Fibroblast of villous mesenchyme (primary cell): ENCODE measurements around the gene PARD3. TPM values are rescaled to one million over a fixed set of nuclear protein-coding genes. Genes with fewer than 3 reads are reported as not detected.
"Not testable (repeated sequence)": the region's sequence is repeated elsewhere in the genome, so short reads cannot be mapped to it uniquely, and the experiment has no call there.

Source experiments
- DNase-seq: peaks from one replicate; pipeline ENCODE4 v3.0.0-alpha.2; 2010; ENCODE audit warnings: low read depth
- H3K4me3 ChIP-seq: 2 replicates; pipeline ENCODE4 v1.5.1; 2011; ENCODE audit warnings: low read depth, mild to moderate bottlenecking, low read length
- CTCF ChIP-seq: IDR thresholded peaks from 2 replicates; pipeline ENCODE4 v1.5.1; 2012; ENCODE audit warnings: low read depth, mild to moderate bottlenecking, low read length; ENCODE audit not compliant: insufficient read depth
- total RNA-seq: library from RNA; depleted of rRNA; stranded (reverse); fragments of >200 nt; gene quantifications from 2 replicates; pipeline ENCODE4 v1.2.3, GENCODE V29; 2012

The PARD3 gene
- total RNA-seq, 1 donor, result 44.0 TPM

- no peak for DNase-seq
- no peak for TF ChIP-seq CTCF
- H3K4me3 ChIP-seq, result no peak overlapping the region
These were observed 455.7 kb downstream of the PARD3 start for GRCh38 chr10:34359435-34359813.

- TF ChIP-seq CTCF, result no peak
- H3K4me3 ChIP-seq, result no peak overlapping the region
- DNase-seq, result no peak
These were observed 456.2 kb downstream of the PARD3 start for GRCh38 chr10:34358729-34359434.

GRCh38 chr10:34356463-34356862 is 458.6 kb downstream of the PARD3 start:
- TF ChIP-seq CTCF, result no peak
- no peak for DNase-seq
- H3K4me3 ChIP-seq, result no peak overlapping the region

GRCh38 chr10:34353530-34353929 is 461.6 kb downstream of the PARD3 start:
- DNase-seq, H3K4me3 ChIP-seq: not testable (repeated sequence)

- not testable (repeated sequence) for H3K4me3 ChIP-seq, DNase-seq
These were observed 462.4 kb downstream of the PARD3 start for GRCh38 chr10:34352599-34353204.

GRCh38 chr10:34351161-34351560 is 463.9 kb downstream of the PARD3 start:
- no peak overlapping the region for H3K4me3 ChIP-seq
- peak; percentile 47 for DNase-seq
- no peak for TF ChIP-seq CTCF

- no peak overlapping the region for H3K4me3 ChIP-seq
- DNase-seq, result no peak
- TF ChIP-seq CTCF, result no peak
These were observed 466.1 kb downstream of the PARD3 start for GRCh38 chr10:34348917-34349485.

GRCh38 chr10:34348021-34348420 is 467.1 kb downstream of the PARD3 start:
- no peak overlapping the region for H3K4me3 ChIP-seq
- DNase-seq, result no peak
- TF ChIP-seq CTCF, result no peak
